ENCODE measurements around the gene NOS1AP.

DNA sequence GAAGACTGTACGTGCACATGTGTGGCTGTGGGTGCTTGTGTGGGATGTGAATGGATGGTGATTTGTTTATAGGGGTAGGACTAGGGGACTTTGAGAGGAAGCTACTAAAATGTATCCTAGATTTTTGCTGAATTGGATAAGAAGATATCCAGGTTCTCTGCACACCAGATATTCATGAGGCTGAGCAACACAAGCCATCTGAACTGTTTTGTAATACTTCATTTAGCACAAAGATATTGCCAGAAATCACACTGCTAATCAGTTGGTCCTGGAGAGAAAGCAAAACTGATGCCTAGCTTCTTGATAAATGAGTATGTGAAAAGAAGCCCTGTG is 135.3 kb downstream of the NOS1AP start:
- TF ChIP-seq, protein P1, sequence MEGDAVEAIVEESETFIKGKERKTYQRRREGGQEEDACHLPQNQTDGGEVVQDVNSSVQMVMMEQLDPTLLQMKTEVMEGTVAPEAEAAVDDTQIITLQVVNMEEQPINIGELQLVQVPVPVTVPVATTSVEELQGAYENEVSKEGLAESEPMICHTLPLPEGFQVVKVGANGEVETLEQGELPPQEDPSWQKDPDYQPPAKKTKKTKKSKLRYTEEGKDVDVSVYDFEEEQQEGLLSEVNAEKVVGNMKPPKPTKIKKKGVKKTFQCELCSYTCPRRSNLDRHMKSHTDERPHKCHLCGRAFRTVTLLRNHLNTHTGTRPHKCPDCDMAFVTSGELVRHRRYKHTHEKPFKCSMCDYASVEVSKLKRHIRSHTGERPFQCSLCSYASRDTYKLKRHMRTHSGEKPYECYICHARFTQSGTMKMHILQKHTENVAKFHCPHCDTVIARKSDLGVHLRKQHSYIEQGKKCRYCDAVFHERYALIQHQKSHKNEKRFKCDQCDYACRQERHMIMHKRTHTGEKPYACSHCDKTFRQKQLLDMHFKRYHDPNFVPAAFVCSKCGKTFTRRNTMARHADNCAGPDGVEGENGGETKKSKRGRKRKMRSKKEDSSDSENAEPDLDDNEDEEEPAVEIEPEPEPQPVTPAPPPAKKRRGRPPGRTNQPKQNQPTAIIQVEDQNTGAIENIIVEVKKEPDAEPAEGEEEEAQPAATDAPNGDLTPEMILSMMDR (conservative IDR thresholded peaks at IDR 0.05) = no peak
- no peak for TF ChIP-seq ZFX (IDR thresholded peaks at IDR 0.05)

Data from C4-2B (cell line).